ENCODE results near the gene DNAH12.

DNA sequence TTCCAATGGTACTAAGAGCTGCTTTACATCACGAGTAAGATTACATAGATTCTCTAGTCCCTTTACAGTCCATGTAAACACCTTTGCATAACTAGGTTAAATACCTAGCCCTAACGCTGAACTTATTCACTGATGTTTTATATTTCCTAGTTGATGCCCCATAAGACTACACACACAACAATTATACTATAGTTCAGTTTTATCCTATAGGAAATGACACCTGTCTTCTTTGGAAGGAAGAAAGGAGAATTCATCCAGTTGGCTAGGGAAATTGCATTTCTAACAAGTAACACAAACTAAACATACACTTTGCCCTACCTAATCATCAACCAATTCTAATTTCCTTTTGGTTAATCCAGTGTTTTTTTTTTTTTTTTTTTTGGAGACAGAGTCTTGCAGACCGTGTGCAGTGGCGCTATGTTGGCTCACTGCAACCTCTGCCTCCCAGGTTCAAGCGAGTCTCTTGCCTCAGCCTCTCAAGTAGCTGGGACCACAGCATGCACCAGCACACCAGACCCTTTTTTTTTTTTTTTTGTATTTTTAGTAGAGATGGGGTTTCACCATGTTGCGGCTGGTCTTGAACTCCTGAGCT is 25.8 kb upstream of the DNAH12 start:
- no peak for TF ChIP-seq GATA2 (IDR thresholded peaks at IDR 0.05; ENCODE audit: low read depth, low read length)
- TF ChIP-seq GATA3 (IDR thresholded peaks at IDR 0.05; ENCODE audit: low read depth, low read length): no peak

Data from SH-SY5Y (cell line).